Mucosa of descending colon (tissue), 3 donors: ENCODE data around the gene INSRR. TPM values are rescaled to one million over a fixed set of nuclear protein-coding genes. Genes with fewer than 3 reads are reported as not detected.

Experiments used
- ATAC-seq: fragments of 200-7000 bp; cut with Tn5 transposase; one replicate; pipeline ENCODE4 v1.9.1; 2020; ENCODE audit warnings: mild to moderate bottlenecking, moderate library complexity
- DNase-seq, 3 donors: peaks; one replicate each; pipeline ENCODE4 v3.0.0-alpha.2; 2020
- H3K36me3 ChIP-seq: fragments of 200-600 bp; one replicate; pipeline ENCODE4 v1.8.0; 2021; ENCODE audit warnings: low read depth, mild to moderate bottlenecking
- H3K4me1 ChIP-seq: fragments of 200-600 bp; one replicate; pipeline ENCODE4 v1.8.0; 2021; ENCODE audit warnings: low read depth, mild to moderate bottlenecking
- H3K4me3 ChIP-seq: fragments of 200-600 bp; one replicate; pipeline ENCODE4 v1.8.0; 2021; ENCODE audit warnings: mild to moderate bottlenecking
- H3K9me3 ChIP-seq: fragments of 200-600 bp; one replicate; pipeline ENCODE4 v1.8.0; 2021; ENCODE audit warnings: mild to moderate bottlenecking
- CTCF ChIP-seq: fragments of 200-600 bp; IDR thresholded peaks from one replicate; pipeline ENCODE4 v1.8.0; 2022; ENCODE audit warnings: antibody characterized with exemption, mild to moderate bottlenecking
- intact Hi-C, 2 donors: fragments of 100-400 bp; cut with DNase I in 1 of 2; cut with micrococcal nuclease in 1 of 2; formaldehyde crosslinking; loops; one replicate each; pipeline versions ENCODE4 v1.11.0 to v1.11.1; 2022; cut with DNase I, micrococcal nuclease
- total RNA-seq, 3 donors: library from RNA; stranded (reverse); fragmentation: NEBNext Ultra II Directional in 2 of 3; extraction: Animal tissue kit (Norgen Biotek cat#: 25700) in 2 of 3; gene quantifications; one replicate each; pipeline versions ENCODE4 v1.2.1 to v1.2.4, GENCODE V29; 2021 to 2023
- donor health status: DM: no; HTN: no; CAD: no; lungs with moderate emphysema.
- donor health status: DM: no; HTN: no; CAD: no.
- donor health status: DM: no; HTN: yes; CAD: no.

INSRR gene
- total RNA-seq, 3 donors from 2014 or later = 0.06 to 0.09 TPM; not detected in 1

GRCh38 chr1:156858555-156858956 lies 361 bp downstream of the INSRR start:
- no peak for TF ChIP-seq CTCF
- ATAC-seq (no peak), DNase-seq (no peak)
- Histone ChIP-seq H3K4me1 (peaks cover 17% of the 10 kb centered on the region), H3K36me3 (no peaks in the 10 kb centered on the region), H3K9me3 (no peaks in the 10 kb centered on the region), H3K4me3 (no peak overlapping the region)
- intact Hi-C loops = no loop called here

- no peaks in the 10 kb centered on the region for H3K9me3 ChIP-seq
- DNase-seq (no peak), ATAC-seq (no peak)
- intact Hi-C loops = no loop called here
- H3K4me1 ChIP-seq = peaks cover 17% of the 10 kb centered on the region
- no peaks in the 10 kb centered on the region for H3K36me3 ChIP-seq
- no peak overlapping the region for H3K4me3 ChIP-seq
- no peak for TF ChIP-seq CTCF
Measured at GRCh38 chr1:156857532-156857931, 1.4 kb downstream of the INSRR start.

- H3K4me3 ChIP-seq = no peak overlapping the region
- H3K4me1 ChIP-seq = peaks cover 17% of the 10 kb centered on the region
- H3K9me3 ChIP-seq = no peaks in the 10 kb centered on the region
- no peak for DNase-seq
- H3K36me3 ChIP-seq = no peaks in the 10 kb centered on the region
- no peak for TF ChIP-seq CTCF
- ATAC-seq = no peak
- intact Hi-C loops = no loop called here
Measured at GRCh38 chr1:156856282-156856785, 2.6 kb downstream of the INSRR start.

- no peaks in the 10 kb centered on the region for H3K9me3 ChIP-seq
Measured at GRCh38 chr1:156854634-156855033, 4.3 kb downstream of the INSRR start.

GRCh38 chr1:156853761-156854160 lies 5.2 kb downstream of the INSRR start:
- TF ChIP-seq CTCF = no peak
- no peak overlapping the region for H3K4me3 ChIP-seq
- intact Hi-C loops = no loop called here
- H3K9me3 ChIP-seq = no peaks in the 10 kb centered on the region
- no peaks in the 10 kb centered on the region for H3K4me1 ChIP-seq
- ATAC-seq (no peak), DNase-seq (no peak)
- H3K36me3 ChIP-seq = no peaks in the 10 kb centered on the region

More at GRCh38 chr1:156854634-156855033, 4.3 kb downstream of the INSRR start:
- no peaks in the 10 kb centered on the region for H3K36me3 ChIP-seq
- no peak for ATAC-seq
- intact Hi-C loops = no loop called here
- TF ChIP-seq CTCF = no peak
- no peak overlapping the region for H3K4me3 ChIP-seq
- H3K4me1 ChIP-seq = peaks cover 5% of the 10 kb centered on the region
- no peak for DNase-seq

- ATAC-seq = peak; percentile 64
- Histone ChIP-seq H3K4me1 (no peaks in the 10 kb centered on the region), H3K9me3 (no peaks in the 10 kb centered on the region), H3K4me3 (no peak overlapping the region), H3K36me3 (no peaks in the 10 kb centered on the region)
- no peak for TF ChIP-seq CTCF
- peak in 2 of 3 donors; percentile 51 to 57 for DNase-seq
- intact Hi-C loops = no loop called here
Measured at GRCh38 chr1:156852418-156852874, 6.5 kb downstream of the INSRR start.
